ENCODE results near the gene TARDBP. TPM values are rescaled to one million over a fixed set of nuclear protein-coding genes. Genes with fewer than 3 reads are reported as not detected.

TARDBP gene
- total RNA-seq (140 TPM), polyA plus RNA-seq (ENCODE audit: insufficient read depth, low read depth, low replicate concordance) (103 TPM)
- long read RNA-seq, donor 1, full-length matches to known transcripts, result 54 of 54 reads
- long read RNA-seq, donor 1, partial matches to known transcripts, result 0 of 54 reads
- long read RNA-seq, donor 1, other reads (novel, unspliced or antisense), result 0 of 54 reads
- long read RNA-seq, donor 2, full-length matches to known transcripts, result 53 of 66 reads
- long read RNA-seq, donor 2, partial matches to known transcripts, result 13 of 66 reads
- long read RNA-seq, donor 2, other reads (novel, unspliced or antisense), result 0 of 66 reads
- long read RNA-seq, donor 3, full-length matches to known transcripts, result 54 of 54 reads
- long read RNA-seq, donor 3, partial matches to known transcripts, result 0 of 54 reads
- long read RNA-seq, donor 3, other reads (novel, unspliced or antisense), result 0 of 54 reads
- long read RNA-seq, donor 4, full-length matches to known transcripts, result 27 of 34 reads
- long read RNA-seq, donor 4, partial matches to known transcripts, result 7 of 34 reads
- long read RNA-seq, donor 4, other reads (novel, unspliced or antisense), result 0 of 34 reads
- long read RNA-seq, donor 5, full-length matches to known transcripts, result 4 of 4 reads
- long read RNA-seq, donor 5, partial matches to known transcripts, result 0 of 4 reads
- long read RNA-seq, donor 5, other reads (novel, unspliced or antisense), result 0 of 4 reads
- long read RNA-seq, donor 6, full-length matches to known transcripts, result 60 of 65 reads
- long read RNA-seq, donor 6, partial matches to known transcripts, result 5 of 65 reads
- long read RNA-seq, donor 6, other reads (novel, unspliced or antisense), result 0 of 65 reads
- long read RNA-seq, donor 7, full-length matches to known transcripts, result 90 of 106 reads
- long read RNA-seq, donor 7, partial matches to known transcripts, result 10 of 106 reads
- long read RNA-seq, donor 7, other reads (novel, unspliced or antisense), result 6 of 106 reads
- long read RNA-seq, donor 8, full-length matches to known transcripts, result 49 of 58 reads
- long read RNA-seq, donor 8, partial matches to known transcripts, result 9 of 58 reads
- long read RNA-seq, donor 8, other reads (novel, unspliced or antisense), result 0 of 58 reads
- long read RNA-seq, donor 9, full-length matches to known transcripts, result 23 of 23 reads
- long read RNA-seq, donor 9, partial matches to known transcripts, result 0 of 23 reads
- long read RNA-seq, donor 9, other reads (novel, unspliced or antisense), result 0 of 23 reads
- long read RNA-seq, donor 10, full-length matches to known transcripts, result 44 of 44 reads
- long read RNA-seq, donor 10, partial matches to known transcripts, result 0 of 44 reads
- long read RNA-seq, donor 10, other reads (novel, unspliced or antisense), result 0 of 44 reads

DNA sequence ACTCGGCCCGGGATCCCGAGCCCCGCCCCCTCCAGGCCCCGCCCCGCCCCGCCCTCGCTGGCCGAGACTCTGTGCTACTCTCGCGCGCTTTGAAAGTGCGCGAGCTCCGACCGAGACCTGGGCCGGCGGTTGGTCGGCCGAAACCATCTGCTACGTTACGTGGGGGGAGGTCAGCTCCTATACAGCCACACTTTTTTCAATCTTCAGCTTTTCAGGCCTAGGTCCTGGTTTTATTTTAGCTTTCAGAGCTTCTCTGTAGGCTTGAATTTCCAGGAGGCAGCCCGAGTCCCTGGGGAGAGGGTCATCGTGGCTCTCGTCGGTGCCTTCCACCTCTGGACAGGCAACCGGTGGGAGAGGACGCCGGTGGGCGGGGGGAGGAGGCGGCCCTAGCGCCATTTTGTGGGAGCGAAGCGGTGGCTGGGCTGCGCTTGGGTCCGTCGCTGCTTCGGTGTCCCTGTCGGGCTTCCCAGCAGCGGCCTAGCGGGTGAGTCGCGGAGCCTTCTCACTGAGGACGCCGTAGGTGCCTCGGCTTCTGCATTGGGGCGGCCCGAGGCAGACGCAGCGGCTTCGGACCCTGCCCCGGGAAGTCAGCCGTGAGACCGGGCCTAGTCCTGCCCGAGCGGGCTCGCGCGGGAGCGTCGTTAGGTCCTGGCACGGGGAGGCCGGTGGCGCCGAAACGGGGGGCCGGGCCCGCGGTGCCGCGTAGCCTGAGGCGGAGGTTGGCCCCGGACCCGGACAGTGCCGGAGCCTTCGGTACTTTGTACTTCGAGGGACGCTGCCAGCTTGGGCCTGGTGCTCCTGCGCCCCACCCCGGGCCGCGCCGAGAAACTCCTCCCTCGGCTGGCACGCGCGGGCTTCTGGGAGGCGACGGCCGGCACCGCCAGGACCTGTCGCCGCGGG lies at the start of gene TARDBP:
Gene TARDBP (plus strand): TSS at position 395 of the 900 bp plus-strand sequence. CDS start 1,074 bp downstream, outside the sequence.
- DNase-seq (peak; percentile 94 to 97 (median 96)), FAIRE-seq (no peak)
- no peaks in the 10 kb centered on the region for H3K9me3 ChIP-seq (ENCODE audit: control insufficient read depth in 2 of 3, insufficient read depth in 1 of 3, low read length in 3 of 3)
- no peaks in the 10 kb centered on the region for H3K27me3 ChIP-seq (ENCODE audit: control insufficient read depth, insufficient read depth, low read length)
- peak within 1 kb of the TSS; percentile 88 to 95 (median 90) for H3K4me3 ChIP-seq (ENCODE audit: low read length in 3 of 3)
- H3K27ac ChIP-seq (ENCODE audit: low read depth in 2 of 2, low read length in 2 of 2), result peak within 1 kb of the TSS; percentile 99
- peaks cover 7 to 19% (median 12%) of the 10 kb centered on the region in 3 donors for H3K4me1 ChIP-seq (ENCODE audit: control insufficient read depth in 2 of 3, insufficient read depth in 2 of 3, low read depth in 1 of 3, low read length in 3 of 3)
- peak within 1 kb of the TSS; percentile 75 to 93 (median 90) for H3K9ac ChIP-seq (ENCODE audit: low read length in 3 of 3)
- TF ChIP-seq, protein P1, sequence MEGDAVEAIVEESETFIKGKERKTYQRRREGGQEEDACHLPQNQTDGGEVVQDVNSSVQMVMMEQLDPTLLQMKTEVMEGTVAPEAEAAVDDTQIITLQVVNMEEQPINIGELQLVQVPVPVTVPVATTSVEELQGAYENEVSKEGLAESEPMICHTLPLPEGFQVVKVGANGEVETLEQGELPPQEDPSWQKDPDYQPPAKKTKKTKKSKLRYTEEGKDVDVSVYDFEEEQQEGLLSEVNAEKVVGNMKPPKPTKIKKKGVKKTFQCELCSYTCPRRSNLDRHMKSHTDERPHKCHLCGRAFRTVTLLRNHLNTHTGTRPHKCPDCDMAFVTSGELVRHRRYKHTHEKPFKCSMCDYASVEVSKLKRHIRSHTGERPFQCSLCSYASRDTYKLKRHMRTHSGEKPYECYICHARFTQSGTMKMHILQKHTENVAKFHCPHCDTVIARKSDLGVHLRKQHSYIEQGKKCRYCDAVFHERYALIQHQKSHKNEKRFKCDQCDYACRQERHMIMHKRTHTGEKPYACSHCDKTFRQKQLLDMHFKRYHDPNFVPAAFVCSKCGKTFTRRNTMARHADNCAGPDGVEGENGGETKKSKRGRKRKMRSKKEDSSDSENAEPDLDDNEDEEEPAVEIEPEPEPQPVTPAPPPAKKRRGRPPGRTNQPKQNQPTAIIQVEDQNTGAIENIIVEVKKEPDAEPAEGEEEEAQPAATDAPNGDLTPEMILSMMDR (IDR thresholded peaks at IDR 0.05; ENCODE audit: borderline replicate concordance, extremely low read depth, insufficient read depth), result no peak
- intact Hi-C loops (cut with DNase I), result no loop called here
- H3K36me3 ChIP-seq (ENCODE audit: control insufficient read depth in 2 of 3, insufficient read depth in 3 of 3, low read length in 3 of 3), result peaks cover 14 to 28% (median 17%) of the 10 kb centered on the region in 3 donors

- Histone ChIP-seq H3K36me3 (ENCODE audit: control insufficient read depth in 2 of 3, insufficient read depth in 3 of 3, low read length in 3 of 3) (no peaks in the 10 kb centered on the region), H3K4me1 (ENCODE audit: control insufficient read depth in 2 of 3, insufficient read depth in 2 of 3, low read depth in 1 of 3, low read length in 3 of 3) (peaks cover 0 to 4% (median 0%) of the 10 kb centered on the region in 3 donors), H3K4me3 (ENCODE audit: low read length in 3 of 3) (no peak overlapping the region), H3K27me3 (ENCODE audit: control insufficient read depth, insufficient read depth, low read length) (no peaks in the 10 kb centered on the region), H3K27ac (ENCODE audit: low read depth in 2 of 2, low read length in 2 of 2) (no peak overlapping the region), H3K9ac (ENCODE audit: low read length in 3 of 3) (no peak overlapping the region), H3K9me3 (ENCODE audit: control insufficient read depth in 2 of 3, insufficient read depth in 1 of 3, low read length in 3 of 3) (no peaks in the 10 kb centered on the region)
- TF ChIP-seq, protein P1 (IDR thresholded peaks at IDR 0.05; ENCODE audit: borderline replicate concordance, extremely low read depth, insufficient read depth), result no peak
- DNase-seq (no peak), FAIRE-seq (no peak)
- intact Hi-C loops (cut with DNase I), result no loop called here
Observed at GRCh38 chr1:10965546-10966226, 46.8 kb upstream of the TARDBP start.

Data from kidney (tissue), 22 donors.